CD4-positive, alpha-beta T cell treated with Interleukin-4 for 1 hour (primary cell): Measurements from ENCODE around the gene WNT3A.

ENCODE experiments used
- DNase-seq, 2 donors: peaks; one replicate each; pipeline ENCODE4 v3.0.0-alpha.2; 2020 to 2022

WNT3A gene

DNA sequence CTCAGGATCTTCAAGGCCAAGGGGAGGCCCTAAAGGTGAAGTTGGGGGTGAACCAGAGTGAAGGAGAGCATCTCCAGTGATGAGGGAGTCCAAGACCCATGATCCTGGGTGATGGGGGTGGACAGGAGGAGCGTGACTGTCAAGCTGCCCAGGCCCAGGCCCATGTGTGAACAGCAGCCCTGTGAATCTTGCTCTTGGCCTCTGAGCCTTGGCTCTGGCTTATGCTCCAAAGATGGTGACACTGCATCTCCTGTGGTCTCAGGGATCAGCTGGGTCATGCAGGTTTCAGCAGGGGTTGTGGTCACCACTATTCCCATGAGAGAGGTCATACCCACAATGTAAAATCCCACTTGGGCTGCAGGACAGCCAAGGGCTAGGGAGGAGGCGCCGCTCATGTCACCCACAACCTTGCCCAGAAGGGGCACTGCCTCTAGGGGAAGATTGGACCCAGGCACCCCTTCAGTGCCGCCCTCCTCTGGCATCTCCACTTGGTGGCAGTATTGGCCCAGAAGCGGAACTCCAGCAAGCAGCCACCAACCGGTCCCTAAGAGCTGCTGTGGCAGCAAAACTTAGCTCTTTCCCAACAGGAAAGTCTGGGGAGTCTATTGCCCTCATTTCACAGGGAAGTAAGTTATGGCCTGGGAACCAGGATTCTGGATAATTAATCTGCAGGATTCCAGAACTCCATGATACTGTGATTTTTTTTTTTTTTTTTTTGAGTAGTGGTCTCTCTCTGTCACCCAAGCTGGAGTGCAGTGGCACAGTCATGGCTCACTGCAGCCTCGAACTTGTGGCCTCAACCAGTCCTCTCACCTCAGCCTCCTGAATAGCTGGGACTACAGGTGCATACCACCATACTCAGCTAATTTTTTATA lies 7.5 kb upstream of the WNT3A start:
- peak; percentile 74 to 75 for DNase-seq

DNA sequence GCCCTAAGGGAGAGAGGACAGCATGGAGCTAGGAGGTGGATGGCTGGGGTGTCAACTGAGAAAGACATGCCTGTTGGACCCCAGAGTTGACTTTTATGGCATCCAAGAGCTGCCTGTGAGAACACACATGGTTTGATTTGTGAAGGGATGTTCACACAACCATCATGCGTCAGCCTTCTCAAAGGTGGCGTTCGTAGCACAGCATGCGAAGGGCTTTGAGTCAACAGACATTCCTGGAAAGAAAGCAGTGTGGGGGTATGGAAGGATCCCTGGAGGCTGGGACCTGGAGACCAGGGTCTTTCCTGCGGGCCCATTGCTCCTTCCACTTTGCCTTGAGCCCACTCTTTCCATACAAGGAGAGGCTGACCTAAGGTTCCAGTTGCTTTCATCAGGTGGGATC lies 6.4 kb upstream of the WNT3A start:
- DNase-seq = no peak

DNA sequence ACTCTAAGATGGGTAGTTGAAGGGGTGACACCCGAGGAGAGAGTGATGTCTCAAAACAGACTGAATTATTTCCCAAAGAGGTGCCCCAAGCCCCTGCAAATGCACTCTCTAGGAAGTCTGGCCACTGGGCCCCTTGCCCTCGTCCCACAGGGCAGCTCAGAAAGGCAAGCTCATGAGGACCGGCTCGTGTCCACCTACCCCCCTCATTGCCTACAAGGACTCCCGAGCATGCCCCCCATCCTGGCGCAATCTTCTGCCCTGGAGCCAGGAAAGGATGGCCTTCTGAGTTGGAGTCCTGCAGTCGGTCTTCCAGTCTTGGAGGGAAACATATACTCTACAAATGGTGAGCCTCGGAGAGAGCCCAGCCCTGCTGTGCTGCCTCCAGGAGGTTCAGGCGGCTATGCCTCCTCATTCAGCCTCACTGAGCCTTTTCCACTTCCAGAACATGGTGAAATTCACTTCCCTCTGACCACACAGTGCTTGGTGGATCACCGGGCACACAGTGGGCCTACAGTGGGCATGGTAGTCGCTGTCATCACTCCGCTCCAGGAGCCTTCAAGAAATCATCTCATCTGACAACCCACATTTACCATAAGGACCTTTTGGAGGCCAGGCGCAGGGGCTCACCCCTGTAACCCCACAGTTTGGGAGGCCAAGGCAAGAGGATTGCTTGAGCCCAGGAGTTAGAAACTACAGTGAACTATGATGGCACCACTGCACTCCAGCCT lies 5.8 kb upstream of the WNT3A start:
- no peak for DNase-seq

DNA sequence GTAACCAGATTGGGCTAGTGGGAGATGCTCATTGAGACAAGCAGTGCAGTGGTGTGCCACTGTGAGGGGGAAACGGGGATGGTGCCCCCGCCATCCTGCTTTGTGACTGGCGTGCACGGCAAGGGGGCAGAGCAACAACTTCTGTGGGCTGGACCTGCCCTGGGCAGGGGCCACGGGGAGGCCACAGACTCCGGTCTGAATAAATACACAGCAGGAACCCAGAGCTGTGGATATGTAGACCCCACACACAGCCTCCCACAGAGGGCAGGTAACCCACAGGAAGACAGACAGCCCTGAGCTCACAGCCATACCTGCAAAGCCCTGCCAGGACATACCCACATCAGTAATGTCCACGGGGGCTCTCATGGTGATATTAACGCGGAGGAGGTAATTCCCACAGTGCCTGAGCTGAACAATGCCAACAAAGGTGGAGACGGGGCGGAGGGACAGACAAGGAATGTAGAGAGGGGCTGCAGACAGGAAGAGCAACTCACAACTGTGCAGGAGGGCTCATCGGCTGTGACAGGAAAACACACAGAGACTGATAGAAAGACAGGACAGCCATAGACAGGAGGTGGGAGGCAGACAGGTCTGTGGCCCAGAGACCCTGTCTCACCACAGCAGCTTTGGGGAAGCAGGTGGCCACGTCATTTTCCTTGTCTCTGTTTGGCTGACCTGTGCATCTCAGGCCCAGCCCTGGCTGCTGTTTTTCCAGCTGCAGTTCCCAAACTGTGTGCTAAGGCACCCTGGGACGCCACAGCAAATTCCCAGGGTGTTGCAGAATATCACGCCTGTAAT lies 4.9 kb upstream of the WNT3A start:
- DNase-seq = no peak

DNA sequence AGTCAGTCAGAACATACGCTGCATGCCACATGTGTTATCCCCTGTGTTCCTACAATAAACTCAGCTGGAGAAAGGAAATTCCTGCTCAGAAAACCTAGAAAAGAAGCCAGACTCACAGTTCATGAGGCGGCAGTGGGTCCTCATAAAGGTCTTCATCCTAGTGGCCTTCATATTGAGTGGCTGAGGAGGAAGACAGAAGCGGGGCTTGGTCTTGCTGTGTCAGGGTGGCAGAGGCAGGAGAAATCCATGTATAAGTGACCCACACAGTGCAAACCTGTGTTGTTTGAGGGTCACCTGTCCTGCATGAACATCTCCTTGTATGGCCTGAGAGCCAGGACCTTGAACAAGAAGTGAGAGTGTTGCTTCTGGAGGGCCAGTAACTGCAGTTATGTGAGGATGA lies 4.0 kb upstream of the WNT3A start:
- no peak for DNase-seq

DNA sequence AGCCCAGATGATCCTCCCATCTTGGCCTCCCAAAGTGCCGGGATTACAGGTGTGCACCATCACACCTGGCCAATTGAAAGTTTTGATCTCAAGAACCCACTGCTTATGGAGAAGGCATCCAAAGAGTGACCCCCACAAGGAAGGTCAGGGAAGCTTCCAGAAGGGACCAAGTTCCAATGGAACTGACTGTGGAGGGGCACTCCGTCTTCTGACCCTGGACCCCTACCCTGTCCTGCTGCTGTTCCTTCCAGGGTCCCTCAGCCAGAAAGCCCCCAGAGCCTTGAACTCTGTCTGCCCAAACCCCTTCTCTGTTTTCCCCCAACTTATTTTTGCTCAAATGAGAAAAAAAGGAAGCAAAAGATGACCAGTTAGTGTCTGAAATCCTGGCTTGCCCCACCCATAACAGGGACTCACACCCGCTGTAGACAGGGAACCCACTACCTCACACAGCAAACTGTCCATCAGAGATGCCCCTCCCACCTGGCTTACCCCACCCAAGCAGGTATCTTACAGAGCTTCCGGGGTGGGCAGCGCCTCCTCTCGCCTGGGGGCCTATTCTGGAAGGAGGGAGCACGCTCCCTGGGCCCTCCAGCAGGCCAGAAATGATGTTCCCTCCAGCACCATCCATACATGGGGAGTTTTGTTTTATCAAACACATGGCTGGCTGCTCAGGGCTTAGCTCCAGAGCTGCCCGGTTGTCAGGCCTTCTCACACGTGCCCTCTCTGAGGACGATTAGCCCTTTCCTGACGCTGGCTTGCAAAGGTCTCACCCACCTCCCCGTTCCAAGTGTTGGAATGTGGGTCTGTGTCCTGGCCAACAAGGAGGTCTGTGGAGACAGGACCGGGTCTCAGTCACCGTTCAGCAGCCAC lies 3.1 kb upstream of the WNT3A start:
- no peak for DNase-seq

DNA sequence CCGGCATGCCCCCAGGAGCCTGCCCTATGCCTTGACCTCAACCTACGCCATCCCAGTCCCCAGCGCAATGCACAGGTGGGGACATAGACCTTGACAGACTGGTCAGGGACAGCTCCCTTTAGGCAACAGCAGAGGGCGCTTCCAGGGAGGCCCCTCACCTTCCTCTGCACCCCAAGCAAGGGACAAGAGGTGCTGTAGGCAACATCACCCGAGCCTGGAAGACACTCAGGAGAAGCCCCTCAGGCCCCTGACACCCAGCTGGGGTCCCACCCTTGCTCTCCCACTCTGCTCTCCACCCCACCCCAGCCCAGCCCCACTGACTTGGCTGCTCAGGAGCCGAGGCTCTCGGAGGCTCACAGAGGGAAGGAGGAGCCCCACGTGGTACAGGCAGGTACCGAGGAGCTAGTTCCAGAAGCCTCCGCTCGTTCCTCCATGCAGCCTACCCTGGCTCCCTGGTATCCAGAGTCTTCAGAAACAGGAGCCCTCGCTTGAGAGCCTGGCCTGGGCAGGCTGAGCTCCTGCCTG lies 2.4 kb upstream of the WNT3A start:
- peak in 1 of 2 donors; percentile 5 for DNase-seq

DNA sequence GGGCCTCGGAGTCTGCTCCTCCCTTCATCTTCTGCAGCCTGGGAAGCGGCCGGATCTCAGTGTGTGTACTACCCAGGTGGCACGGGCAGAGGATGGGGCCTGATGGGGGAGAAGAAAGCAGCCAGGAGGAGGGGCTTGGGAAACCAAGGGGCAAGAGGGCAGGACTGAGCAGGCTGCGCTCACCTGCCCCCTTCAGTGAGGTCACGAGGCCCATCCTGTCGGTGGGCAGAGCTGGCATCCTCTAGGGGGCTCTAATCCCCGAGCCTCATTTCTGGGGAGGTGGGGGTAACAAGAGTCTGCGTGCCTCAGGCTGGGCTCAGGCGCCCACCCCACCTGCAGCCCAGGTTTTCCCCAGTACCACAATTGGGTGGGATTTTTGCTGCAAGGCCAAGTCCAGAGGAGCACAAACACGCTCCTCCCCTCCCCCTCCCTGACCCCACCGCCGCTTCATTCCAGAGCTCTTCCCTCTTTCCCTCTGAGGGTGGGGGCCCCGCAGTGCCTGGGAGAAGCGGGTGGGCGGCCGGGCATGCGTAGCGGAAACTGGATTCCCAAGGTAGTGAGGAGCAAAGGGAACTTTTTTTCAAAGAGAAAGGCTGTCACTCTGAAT lies 1.8 kb upstream of the WNT3A start:
- DNase-seq = no peak

DNA sequence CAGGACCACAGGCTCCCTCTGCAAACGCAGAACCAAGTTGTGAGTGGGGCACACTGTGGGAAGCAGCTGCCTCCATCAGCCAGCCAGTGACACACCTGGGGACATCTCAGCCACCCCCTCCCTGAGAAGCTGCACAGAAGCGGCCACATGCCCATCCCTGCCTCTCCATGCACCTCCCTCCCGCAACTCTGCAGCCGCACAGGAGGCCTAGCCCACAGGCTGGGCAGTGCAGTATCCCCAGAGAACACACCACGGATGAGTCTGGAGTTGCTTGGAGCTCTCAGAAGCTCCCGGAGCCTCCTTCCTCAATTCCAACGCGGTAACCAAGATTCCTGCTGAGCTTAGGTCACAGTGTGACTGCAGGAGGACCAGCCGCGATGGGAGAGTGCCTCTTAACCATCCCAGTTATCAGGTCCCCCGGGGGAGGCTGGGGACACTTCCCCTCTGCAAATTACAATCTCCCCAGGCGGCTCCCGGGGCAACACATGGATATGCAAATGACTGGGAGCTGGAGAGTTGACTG lies 1.2 kb upstream of the WNT3A start:
- no peak for DNase-seq

DNA sequence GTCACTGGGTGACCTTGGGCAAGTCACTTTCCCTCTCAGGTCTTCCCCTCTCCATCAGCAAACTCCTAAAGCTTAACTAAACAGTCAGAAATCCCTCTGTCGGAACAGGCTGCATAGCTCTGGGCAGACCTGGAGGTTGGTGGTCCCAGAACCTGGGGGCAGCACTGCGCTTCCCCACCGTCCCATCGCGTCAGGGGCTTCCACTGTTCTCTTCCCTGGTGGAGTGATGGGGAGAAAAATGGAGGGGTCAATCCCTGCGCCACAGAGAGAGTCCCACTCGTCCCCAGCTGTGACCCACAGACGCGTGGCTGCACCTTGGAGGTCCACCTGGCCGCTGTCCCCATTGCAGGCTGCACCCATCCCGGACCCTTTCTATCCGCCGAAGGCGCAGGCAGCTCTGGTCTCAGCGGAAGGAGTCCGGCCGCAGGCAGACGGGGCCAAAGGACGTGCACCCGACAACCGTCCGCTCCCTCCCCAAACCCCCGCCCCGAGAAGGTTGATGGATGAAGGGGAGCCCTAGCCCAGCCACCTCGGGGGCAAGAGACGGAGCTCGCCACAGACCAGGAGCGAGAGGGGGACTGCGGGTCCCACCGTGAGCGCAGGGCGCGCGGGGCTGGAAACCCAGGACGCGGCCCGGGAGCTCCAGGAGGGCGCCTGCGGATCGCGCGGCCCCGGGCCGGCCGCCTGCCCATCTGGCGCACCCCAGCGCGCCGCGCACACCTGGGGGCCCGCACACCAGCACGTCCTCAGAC lies 588 bp upstream of the WNT3A start:
- DNase-seq = peak in 1 of 2 donors; percentile 4

DNA sequence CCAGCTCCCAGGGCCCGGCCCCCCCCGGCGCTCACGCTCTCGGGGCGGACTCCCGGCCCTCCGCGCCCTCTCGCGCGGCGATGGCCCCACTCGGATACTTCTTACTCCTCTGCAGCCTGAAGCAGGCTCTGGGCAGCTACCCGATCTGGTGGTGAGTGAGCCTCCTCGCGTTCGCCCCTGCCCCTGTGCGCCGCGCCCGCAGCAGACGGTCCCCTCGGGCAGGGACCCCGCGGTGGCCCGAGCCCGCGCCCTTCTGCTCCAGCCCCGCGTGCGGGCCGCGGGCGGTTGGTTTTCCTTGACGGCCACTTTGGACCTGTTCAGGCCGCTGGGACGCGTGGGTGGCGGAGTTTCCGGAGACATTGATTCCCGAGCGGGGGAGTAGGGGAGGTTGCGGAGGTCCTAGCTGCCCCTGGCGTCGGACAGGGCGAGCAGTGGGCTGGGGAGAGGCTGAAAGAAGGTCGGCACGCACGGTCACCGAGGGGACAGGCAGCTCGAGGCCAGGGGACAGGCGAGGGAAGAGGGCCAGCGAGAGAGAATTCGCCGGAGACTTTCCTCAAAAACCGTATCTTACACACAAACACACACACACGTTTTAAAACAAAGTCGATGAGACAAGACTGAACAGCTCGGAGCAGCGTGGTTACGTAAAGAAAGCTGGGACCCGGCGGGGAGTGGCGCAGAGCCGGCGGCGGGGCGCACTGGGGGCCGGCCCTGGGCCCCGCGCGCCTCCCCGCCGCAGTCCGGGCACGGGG lies 427 bp downstream of the WNT3A start:
- peak in 1 of 2 donors; percentile 0 for DNase-seq

DNA sequence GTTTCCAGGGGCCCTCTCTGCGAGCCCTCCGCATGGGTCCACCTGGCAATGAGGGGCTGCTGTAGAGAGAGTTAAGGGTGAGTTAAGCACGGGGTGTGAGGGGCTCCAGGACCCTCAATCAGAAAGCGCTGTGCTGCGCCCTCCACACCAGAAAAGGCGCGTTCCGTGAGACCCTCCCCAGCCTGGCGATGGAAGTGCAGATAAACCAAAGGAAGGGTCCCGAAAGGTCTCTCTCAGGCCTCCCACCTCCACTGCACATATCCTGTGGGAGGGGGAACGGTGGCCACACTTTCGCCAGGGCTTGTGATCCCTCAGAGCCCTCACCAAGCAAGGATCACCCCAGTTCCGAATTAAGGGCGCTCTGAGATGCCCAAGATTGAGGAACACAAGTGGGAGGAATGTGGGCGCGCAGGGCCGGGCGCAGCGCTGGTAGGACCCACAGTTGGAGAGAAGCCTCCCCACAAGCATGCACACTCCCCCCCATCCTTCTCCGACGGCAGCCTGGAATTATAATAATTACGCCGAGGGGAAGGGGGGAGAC lies 1.1 kb downstream of the WNT3A start:
- peak in 1 of 2 donors; percentile 3 for DNase-seq

DNA sequence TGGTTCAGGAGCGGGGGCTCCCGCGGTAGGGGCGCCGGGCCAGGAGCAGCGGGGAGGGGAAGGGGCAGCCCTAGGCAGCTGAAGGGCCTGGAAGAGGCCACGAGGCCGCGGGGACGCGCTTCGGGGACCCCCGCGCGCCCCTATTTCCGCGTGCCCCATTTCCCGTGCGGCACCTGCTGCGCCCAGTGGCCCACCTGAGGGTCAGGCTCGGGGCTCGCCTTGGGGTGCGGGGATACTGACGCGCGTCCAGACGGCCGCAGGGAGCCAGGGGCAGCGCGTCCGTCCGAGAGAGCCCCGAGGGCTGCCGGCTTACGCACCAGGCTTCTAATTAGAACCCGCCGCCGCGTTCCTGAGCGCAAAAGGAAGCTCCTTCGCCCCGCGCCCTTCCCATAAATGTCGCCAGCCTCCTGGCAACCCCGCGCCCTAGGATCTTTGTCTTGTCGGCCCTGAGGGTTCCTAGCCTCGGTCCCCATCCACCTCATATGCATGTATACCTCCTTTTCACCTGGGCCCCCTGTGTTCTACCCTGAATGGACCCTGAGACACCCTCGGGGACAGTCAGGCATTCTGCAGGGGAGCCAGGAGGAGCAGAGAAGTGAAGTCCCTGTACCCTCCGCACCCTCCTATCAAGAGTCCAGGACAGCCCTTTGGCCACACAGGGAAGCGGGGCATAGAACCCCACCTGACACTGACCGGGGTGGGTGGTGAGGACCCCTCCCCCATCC lies 1.8 kb downstream of the WNT3A start:
- DNase-seq = peak in 1 of 2 donors; percentile 2

DNA sequence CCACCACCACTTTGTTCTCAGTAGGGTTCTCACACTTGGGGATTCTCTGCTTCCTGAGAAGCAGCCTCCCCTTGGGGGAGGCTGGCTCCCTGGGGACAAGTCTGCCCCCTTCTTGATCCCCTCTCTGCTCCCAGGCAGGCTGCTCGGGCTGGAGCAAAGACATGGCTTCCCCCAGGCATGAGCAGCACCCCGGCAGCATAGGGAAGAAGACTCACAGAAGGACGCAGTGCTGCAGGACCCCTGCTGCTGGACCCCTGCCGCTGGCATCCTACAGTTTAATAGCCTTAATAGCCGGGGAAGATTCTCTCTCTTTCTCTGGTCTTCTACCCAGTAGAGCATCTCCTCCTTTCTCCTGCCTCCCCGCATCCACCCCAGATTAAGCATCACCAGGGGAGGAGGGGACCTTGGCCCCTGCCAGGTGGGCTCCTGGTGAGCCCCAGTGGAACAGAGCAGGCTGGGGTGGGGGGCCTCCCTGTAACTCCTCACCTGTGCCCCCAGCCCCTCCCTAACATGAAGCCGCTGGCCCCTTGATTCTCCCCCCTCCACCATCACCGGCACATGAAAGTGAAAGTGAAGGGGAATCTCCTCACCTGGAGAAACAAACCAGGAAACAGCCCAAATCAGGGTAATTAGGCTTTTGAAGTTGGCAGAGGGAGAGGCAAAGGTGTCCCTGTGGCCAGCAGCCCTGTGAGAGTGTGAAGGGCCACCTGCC lies 2.5 kb downstream of the WNT3A start:
- DNase-seq = peak in 1 of 2 donors; percentile 10

DNA sequence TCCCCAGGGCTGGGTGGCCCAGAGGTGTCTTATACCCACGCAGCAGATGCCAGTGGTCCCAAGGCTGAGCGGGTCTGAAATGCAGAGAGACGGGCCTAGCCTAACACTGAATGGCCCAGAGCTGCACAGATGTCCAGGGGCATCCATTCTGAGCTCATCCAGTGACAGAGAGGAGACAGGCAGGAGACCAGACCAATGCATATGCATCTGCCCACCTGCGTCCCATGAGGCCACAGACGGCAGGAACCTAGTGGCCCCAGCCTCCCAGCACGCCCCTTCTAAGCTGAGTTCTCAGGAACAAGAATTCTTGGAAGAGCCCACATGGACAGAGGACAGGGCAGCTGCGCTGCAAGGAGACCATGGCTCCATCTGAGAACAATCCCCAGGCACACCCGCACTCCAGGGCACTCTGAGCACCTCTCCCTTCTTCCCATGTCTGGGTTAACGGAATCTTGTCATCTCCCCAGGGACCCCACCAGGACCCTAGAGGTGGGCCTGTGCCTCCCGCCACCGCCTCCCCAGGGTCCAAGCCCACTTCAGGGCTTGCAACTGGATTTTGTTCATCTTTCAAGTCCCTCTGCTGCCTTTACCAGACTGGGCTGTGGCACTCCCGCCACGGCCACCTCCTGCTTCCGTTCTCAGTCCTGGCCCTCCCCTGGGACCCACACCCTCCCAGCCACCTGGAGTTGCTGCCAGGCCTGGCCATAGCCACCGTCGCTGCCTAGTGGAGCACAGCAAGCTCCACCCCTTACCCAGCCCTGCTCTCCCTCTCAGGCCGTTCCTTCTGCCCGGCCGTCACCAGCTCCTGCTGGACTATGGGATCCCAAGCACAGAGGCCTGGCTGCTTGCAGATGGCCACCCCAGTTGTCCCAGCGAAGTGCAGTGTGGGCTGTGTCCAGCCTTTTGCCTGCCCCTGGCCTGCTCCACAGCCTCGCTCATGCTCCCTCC lies 3.3 kb downstream of the WNT3A start:
- DNase-seq = no peak

DNA sequence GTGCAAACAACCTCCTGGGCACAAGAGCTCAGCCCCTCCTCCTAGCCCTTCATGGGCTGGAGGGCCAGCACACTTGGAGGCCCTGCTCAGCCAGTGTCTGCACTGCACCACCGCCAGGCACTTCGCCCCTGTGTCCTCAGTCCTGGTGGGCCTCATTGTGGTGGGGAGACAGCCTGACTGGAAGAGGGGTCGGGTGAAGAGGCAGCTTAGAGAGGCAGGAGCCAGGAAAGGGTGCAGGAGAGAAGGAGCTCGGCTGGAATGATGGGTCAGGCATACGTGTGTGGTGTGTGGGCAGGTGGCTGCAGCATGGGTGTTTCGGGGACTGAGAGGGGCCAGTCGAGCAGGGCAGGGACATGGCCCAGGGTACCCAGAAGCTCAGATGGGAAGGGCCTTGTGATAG lies 4.1 kb downstream of the WNT3A start:
- no peak for DNase-seq
